ENCODE results near the gene LIN7A.

Gene LIN7A

GRCh38 chr12:80780746-80781145 lies 157.0 kb downstream of the LIN7A start:
- Histone ChIP-seq H2AFZ (ENCODE audit: low read depth, low read length) (no peak overlapping the region), H3K4me3 (ENCODE audit: low read length) (no peak overlapping the region), H3K9ac (ENCODE audit: low read length) (no peak overlapping the region), H4K20me1 (ENCODE audit: insufficient read depth, low read length) (no peaks in the 10 kb centered on the region), H3K4me1 (ENCODE audit: low read length) (peaks cover 32% of the 10 kb centered on the region), H3K36me3 (replicated peaks; ENCODE audit: low read depth, low read length) (peaks cover 46% of the 10 kb centered on the region), H3K27ac (ENCODE audit: low read length) (no peak overlapping the region), H3K79me2 (ENCODE audit: low read length) (no peaks in the 10 kb centered on the region), H3K4me2 (ENCODE audit: low read length) (no peak overlapping the region), H3K9me3 (ENCODE audit: insufficient read depth, low read length) (peaks cover 33% of the 10 kb centered on the region), H3K27me3 (ENCODE audit: low read depth, low read length) (no peaks in the 10 kb centered on the region)
- no peak for TF ChIP-seq CTCF (IDR thresholded peaks at IDR 0.05; ENCODE audit: low read depth, low read length)
- no peak for TF ChIP-seq EZH2phosphoT487 (IDR thresholded peaks at IDR 0.05; ENCODE audit: low read depth)

GRCh38 chr12:80778005-80778541 lies 159.7 kb downstream of the LIN7A start:
- peak overlapping the region; percentile 64 for H3K4me2 ChIP-seq (ENCODE audit: low read length)
- H2AFZ ChIP-seq (ENCODE audit: low read depth, low read length) = peak overlapping the region; percentile 18; the same call in 1 of the 2 replicates
- H3K4me1 ChIP-seq (ENCODE audit: low read length) = peaks cover 32% of the 10 kb centered on the region

GRCh38 chr12:80777587-80777986 lies 160.1 kb downstream of the LIN7A start:
- Histone ChIP-seq H3K9ac (ENCODE audit: low read length) (peak overlapping the region; percentile 54; the same call in 1 of the 2 replicates), H3K79me2 (ENCODE audit: low read length) (no peaks in the 10 kb centered on the region), H3K4me1 (ENCODE audit: low read length) (peaks cover 32% of the 10 kb centered on the region), H3K4me2 (ENCODE audit: low read length) (peak overlapping the region; percentile 58), H2AFZ (ENCODE audit: low read depth, low read length) (peak overlapping the region; percentile 18; the same call in 1 of the 2 replicates), H3K9me3 (ENCODE audit: insufficient read depth, low read length) (peaks cover 45% of the 10 kb centered on the region), H3K27me3 (ENCODE audit: low read depth, low read length) (no peaks in the 10 kb centered on the region), H3K4me3 (ENCODE audit: low read length) (peak overlapping the region; percentile 35; the same call in 1 of the 2 replicates), H4K20me1 (ENCODE audit: insufficient read depth, low read length) (no peaks in the 10 kb centered on the region), H3K27ac (ENCODE audit: low read length) (peak overlapping the region; percentile 99), H3K36me3 (replicated peaks; ENCODE audit: low read depth, low read length) (peaks cover 53% of the 10 kb centered on the region)
- TF ChIP-seq EZH2phosphoT487 (IDR thresholded peaks at IDR 0.05; ENCODE audit: low read depth) = no peak
- TF ChIP-seq CTCF (IDR thresholded peaks at IDR 0.05; ENCODE audit: low read depth, low read length) = no peak

More at GRCh38 chr12:80778005-80778541, 159.7 kb downstream of the LIN7A start:
- Histone ChIP-seq H3K4me3 (ENCODE audit: low read length) (peak overlapping the region; percentile 35; the same call in 1 of the 2 replicates), H3K79me2 (ENCODE audit: low read length) (no peaks in the 10 kb centered on the region), H4K20me1 (ENCODE audit: insufficient read depth, low read length) (no peaks in the 10 kb centered on the region), H3K36me3 (replicated peaks; ENCODE audit: low read depth, low read length) (peaks cover 57% of the 10 kb centered on the region), H3K9me3 (ENCODE audit: insufficient read depth, low read length) (peaks cover 41% of the 10 kb centered on the region), H3K27me3 (ENCODE audit: low read depth, low read length) (no peaks in the 10 kb centered on the region), H3K9ac (ENCODE audit: low read length) (peak overlapping the region; percentile 54; the same call in 1 of the 2 replicates), H3K27ac (ENCODE audit: low read length) (peak overlapping the region; percentile 99)
- TF ChIP-seq CTCF (IDR thresholded peaks at IDR 0.05; ENCODE audit: low read depth, low read length) (no peak), EZH2phosphoT487 (IDR thresholded peaks at IDR 0.05; ENCODE audit: low read depth) (no peak)

DNA sequence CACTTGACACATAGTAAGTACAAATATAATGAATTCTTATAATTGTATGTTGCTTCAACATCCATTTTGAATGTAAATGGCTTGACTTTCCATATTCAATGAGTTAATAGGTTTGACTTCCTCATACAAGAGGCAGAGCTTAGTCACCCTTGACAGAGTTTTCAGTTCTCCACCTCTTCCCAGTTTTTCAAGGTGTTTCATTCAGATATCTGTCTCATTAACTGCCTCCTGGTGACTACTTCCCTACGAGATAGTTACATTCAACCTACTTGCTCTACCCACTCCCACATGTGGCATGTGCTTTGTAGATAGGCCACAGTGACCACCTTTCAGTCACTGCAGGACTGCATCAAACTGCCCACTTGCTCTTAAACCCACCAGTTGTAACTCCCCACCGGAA lies 161.0 kb downstream of the LIN7A start:
- peaks cover 51% of the 10 kb centered on the region for H3K36me3 ChIP-seq (replicated peaks; ENCODE audit: low read depth, low read length)
- no peaks in the 10 kb centered on the region for H3K79me2 ChIP-seq (ENCODE audit: low read length)
- no peaks in the 10 kb centered on the region for H4K20me1 ChIP-seq (ENCODE audit: insufficient read depth, low read length)
- H3K4me2 ChIP-seq (ENCODE audit: low read length) = peak overlapping the region; percentile 47
- H3K4me3 ChIP-seq (ENCODE audit: low read length) = peak overlapping the region; percentile 35
- H3K4me1 ChIP-seq (ENCODE audit: low read length) = peaks cover 32% of the 10 kb centered on the region
- H3K27ac ChIP-seq (ENCODE audit: low read length) = peak overlapping the region; percentile 99
- TF ChIP-seq EZH2phosphoT487 (IDR thresholded peaks at IDR 0.05; ENCODE audit: low read depth) (no peak), CTCF (IDR thresholded peaks at IDR 0.05; ENCODE audit: low read depth, low read length) (no peak)
- peak overlapping the region; percentile 54; the same call in 1 of the 2 replicates for H3K9ac ChIP-seq (ENCODE audit: low read length)
- no peaks in the 10 kb centered on the region for H3K27me3 ChIP-seq (ENCODE audit: low read depth, low read length)
- peaks cover 39% of the 10 kb centered on the region for H3K9me3 ChIP-seq (ENCODE audit: insufficient read depth, low read length)
- no peak overlapping the region for H2AFZ ChIP-seq (ENCODE audit: low read depth, low read length)

Data from OCI-LY3 (cell line).